Urothelium cell line (cell line): Measurements from ENCODE around the gene DDX31.
"Not testable (repeated sequence)": the region's sequence is repeated elsewhere in the genome, so short reads cannot be mapped to it uniquely, and the experiment has no call there.

Source experiments
- DNase-seq: peaks from one replicate; pipeline ENCODE4 v3.0.0; 2011; ENCODE audit warnings: low spot score, mixed read lengths
- FAIRE-seq: peaks from 2 replicates; lab custom pipeline; 2011; peaks lifted over from hg19 to GRCh38; lab: Jason Lieb, UNC

DDX31 gene

DNA sequence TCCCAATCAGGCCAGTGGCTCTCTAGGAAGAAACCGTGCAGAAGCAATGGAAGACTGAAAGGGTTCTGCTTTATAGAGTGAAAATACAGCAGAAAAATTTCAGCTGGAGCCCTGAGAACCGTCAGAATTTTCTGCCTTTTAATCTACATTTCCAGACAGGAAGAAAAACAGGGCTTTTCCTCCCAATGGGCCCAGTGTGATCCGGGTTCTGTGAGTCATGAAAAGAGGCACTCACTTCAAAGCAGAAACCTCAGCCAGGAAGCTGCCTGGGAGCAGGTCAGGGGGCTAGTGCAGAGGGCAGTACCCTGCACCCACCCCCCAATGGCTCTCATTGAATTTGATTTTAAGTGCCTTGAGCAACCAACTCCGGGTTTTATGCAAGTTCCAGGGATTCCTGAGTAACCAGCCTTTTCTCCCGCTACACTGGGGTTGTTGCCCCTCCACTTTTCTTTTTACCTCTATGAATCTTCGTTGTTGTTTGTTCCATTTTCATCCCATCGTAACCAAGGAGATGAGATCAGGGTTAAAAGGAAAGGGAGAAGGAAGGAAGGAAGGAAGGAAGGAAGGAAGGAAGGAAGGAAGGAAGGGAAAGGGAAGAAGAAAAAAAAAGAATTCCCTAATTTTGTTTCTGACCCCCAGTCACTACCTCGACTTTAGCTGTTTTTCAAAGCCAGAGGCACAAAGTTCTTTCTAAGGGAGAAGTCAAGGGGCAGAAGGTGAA lies 86.0 kb downstream of the DDX31 start:
- FAIRE-seq: no peak

DNA sequence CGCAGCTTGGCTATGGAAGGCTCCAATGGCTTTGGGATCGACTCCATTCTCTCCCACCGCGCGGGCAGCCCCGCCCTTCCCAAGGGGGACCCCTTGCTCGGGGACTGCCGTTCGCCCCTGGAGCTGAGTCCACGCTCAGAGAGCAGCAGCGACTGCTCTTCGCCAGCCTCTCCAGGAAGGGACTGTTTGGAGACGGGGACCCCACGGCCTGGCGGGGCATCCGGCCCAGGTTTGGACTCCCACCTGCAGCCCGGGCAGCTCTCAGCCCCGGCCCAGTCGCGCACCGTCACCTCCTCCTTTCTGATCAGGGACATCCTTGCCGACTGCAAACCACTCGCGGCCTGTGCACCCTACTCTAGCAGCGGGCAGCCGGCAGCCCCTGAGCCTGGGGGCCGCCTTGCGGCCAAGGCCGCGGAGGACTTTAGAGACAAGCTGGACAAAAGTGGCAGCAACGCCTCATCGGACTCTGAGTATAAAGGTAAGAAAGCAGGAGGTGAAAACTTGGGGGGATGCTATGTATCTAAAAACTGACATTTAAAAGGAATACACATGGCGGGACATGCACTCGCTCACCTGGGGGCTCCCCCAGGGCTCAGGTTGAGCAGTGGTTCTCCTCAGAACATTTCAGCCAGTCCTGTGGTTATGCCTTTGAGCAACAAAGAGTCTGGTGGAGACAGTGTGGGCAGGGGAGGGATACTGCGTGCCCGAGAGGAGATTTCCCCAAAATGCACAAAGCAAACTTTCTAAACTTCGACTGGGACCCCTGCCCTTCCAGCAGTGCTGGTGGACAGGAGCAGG lies 86.8 kb downstream of the DDX31 start:
- FAIRE-seq (no peak), DNase-seq (no peak)

More for the DNA sequence above, 86.0 kb downstream of the DDX31 start:
- no peak for DNase-seq

DNA sequence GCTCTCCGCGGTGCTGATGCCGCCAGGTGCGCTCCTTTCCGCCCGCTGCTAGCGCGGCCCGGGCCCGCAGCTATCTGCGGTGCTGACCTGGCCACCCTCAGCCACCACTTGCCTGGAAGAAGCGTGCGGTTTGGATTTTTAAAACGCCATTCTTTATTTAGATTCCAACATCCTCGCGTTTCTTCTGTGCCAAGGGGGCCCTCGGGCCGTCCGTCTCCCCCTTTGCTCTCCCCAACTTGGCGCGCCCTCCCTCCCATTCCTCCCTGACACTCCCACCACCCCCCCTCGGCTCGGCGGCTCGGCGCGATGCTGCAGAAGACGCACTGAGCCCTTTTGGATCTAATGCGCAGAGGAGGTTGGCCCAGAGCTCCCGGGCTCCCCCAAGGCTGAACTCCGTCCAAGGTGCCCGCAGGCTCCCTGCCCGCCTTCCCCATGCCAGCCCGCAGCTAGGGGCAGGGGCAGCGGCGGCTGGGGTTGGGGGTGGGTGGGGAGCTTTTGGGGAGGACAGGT lies 87.5 kb downstream of the DDX31 start, which contains the start of gene BARHL1:
BARHL1 (plus strand) TSS at position 331 of the 510 bp plus-strand sequence. CDS start 192 bp downstream, outside the sequence.
- no peak for DNase-seq
- no peak for FAIRE-seq

DNA sequence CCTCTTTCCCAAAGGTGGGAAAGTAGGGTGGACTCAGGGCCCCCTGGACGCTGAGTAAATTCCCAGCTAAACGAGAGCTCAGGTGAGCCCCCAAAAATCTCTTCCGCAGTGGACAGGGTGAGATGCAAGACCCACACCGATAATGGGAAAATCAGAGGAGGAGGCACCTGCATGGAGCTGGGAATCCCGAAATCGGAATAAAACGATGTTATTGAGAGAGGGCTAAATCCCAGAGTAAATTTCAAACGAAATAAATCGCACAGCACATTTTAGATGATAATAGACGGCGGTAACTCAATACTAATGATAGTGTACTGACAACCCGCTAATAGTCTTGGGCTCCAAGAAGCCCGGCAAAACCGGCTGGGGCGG lies 90.4 kb downstream of the DDX31 start:
- FAIRE-seq (no peak), DNase-seq (no peak)

DNA sequence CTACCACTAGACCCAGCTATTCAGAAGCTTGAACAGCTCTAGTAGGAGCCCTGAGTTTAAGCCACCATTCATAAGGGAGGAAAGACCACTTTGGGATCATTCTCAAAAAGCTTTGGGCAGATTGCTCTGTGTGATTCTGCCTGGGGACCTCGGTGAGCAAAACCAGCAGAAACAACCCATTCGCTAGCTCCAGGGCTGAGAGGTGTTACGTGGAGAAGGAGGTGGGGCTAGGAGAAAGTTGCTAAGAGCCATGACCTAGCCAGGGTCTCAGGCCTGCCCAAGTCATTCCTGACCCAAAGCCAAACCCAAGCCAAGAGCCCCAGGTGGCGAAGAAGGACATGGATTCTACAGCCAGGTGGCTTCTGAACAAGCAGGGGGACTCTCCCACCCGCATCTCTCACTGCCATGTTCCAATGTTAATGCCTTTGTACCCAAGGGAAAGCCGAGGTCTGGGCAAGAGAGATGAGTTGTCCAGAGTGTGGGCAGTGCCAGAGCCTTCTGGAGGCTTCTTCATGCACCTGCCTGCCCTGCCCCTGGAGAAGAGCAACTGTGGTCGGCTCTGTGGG lies 91.3 kb downstream of the DDX31 start:
- DNase-seq (no peak), FAIRE-seq (no peak)

DNA sequence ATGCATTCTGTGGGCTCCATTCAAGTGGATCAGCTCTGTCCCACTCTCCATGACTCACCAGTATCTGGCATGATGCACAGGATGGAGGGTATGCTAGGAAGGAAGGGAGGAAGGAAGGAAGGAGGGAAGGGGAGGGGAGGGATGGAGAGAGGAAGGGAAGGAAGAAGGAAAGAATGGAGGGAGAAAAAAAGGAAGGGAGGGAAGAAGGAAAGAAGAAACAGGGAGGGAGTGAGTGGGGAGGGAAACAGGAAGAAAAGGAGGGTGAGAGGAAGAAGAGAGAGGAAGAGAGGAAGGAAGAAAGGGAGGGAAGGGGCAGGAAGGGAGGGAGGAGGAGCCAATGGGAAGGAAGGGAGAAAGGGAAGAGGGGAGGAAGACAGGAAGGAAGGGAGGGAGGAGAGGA lies 92.7 kb downstream of the DDX31 start:
- no peak for FAIRE-seq

DNA sequence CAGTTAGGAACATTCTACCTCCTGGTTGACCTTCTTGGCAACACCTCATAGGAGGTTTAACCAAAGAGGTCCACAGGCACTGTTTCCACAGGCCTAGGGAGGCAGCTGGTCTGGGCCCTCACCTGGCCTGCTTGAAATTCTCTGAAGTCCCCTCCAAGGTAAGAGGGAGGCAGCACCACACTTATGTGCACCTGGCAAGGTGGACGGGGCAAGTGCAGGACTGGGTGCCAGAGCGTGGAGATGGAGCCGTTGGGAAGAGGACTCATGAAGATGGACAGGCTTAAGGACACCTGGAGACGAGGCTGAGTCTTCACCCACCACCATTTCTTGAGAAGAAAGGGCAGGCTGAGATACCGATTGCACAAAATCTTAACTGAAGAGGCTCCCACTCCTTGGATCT lies 94.0 kb downstream of the DDX31 start:
- FAIRE-seq: no peak
- DNase-seq: no peak

More for the DNA sequence above, 92.7 kb downstream of the DDX31 start:
- no peak for DNase-seq

DNA sequence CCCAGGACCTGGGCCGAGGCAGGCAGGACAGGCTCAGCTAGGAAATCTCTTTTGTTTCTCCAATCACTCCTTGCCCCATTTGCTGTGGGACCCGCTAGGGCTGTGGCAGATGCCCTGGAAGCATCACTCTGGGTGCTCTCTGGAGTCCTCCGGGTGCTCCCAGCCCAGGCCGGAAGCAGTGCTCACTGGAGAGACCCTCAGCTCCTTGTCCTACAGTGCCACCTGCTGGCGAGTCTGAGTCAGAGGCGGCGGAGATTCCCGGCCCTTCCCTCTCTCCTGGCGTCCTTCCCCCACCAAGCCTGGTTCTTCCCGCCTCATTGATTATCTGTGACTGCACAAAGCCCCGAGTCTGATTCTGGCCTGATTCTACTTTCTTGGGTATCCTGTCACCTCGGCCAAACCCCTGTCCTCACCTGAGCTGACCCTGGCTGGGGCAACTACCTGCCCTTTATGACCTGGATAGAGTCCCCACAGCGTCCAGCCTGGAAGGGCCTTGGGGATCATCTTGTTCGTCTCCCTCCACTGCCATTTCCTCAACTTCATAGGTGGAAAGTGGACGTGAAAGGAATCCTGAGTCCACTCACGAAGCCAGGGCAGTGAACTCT lies 94.7 kb downstream of the DDX31 start:
- DNase-seq (peak; percentile 84), FAIRE-seq (no peak)

DNA sequence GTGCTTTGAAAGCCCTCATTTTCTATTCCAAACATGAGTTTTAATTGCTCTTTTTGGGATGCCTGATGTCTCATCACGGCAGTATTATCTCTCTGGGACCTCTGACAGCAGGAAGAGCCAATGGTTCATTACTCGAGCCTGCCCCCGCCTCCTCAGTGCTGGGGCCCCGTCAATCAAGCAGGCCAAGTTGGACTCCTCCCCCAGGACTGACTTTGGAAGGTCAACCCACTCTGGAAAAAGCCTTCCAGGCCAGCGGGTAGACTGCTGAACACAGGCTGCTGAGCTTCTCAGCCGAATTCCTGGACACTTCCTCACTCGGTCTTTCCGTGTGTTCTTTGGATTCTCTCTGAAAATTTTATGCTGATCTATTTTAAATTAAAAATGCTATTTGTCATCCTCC lies 96.9 kb downstream of the DDX31 start:
- DNase-seq (no peak), FAIRE-seq (no peak)

DNA sequence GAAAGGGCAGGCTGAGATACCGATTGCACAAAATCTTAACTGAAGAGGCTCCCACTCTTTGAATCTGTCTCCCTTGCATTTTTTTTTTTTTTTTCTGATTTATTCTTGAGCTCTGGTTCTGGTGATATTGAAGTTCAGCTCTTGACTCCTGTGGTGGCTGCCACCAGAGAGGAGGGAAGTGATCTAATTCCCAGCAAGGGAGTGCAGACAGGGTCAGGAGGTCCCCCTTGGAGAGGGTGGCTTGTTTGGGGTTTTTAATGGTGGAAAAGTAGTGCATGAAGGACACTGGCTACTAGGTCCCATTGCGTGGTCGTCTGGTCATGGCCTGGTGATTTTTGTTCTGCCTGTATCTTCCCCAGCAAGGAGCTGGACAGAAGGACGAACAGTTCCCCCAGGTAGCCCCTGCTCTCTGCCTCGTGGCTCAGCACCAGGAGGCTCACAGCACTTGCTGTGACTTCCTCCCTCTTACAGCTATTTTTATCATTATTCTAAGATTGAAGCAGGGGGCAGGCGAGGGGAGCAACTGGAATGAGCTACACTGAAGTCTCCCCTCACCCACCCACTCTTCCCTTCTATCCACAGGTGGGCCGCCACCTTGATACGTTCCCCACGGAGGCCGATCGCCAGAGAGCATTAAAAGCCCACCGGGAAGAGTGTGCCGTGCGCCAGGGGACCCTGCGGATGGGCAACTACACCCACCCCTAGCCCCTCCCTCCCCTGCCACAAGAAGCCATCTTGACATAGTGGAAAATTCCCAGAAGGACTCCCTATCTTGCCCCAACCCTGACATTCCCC lies 97.8 kb downstream of the DDX31 start:
- DNase-seq: no peak
- no peak for FAIRE-seq

DNA sequence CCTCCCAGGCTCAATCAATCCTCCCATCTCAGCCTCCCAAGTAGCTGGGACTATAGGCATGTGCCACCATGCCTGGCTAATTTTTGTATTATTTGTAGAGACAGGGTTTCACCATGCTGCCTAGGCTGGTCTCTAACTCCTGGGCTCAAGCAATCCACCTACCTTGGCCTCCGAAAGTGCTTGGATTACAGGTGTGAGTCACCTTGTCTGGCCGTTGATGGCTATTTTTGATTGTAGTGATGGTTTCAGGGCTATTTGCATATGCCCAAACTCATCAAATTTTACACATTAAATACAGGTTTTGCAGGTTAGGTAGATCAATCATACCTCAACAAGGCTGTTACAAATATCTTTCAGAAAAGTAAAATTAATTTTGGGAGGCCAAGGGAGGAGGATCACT lies 101.0 kb downstream of the DDX31 start:
- not testable (repeated sequence) for DNase-seq, FAIRE-seq

DNA sequence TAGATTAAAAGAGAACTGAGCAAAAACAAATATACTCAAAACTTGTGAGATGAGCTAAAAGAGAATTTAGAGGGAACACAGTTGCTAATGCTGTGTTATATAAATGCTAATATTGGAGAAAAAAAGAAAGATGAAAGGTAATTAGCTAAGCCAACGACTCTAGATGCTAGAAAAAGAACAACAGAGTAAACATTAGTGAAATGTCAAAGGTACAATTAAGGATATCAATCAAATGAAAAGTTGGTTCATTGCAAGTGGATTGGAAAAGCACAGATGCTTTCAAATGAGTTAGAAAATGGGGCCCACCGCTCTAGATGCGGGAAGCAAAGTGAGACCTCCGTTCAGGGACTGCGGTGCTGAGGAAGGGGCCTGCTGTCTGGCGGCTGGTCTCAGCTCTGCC lies 105.3 kb downstream of the DDX31 start:
- FAIRE-seq (no peak), DNase-seq (no peak)

DNA sequence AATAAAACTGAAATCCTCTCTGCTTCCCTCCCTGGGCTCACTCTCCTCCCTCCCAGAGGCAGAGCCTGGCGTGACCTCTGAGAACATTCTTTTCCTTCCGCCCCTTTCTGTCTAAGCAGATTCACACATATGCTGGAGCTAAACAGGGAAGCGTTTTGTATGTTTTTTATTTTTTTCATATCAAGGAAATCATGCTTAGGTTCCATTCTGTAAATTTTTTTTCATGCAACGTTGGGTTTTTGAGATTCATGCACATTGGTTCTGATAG lies 107.5 kb downstream of the DDX31 start:
- DNase-seq: no peak
- FAIRE-seq: no peak

DNA sequence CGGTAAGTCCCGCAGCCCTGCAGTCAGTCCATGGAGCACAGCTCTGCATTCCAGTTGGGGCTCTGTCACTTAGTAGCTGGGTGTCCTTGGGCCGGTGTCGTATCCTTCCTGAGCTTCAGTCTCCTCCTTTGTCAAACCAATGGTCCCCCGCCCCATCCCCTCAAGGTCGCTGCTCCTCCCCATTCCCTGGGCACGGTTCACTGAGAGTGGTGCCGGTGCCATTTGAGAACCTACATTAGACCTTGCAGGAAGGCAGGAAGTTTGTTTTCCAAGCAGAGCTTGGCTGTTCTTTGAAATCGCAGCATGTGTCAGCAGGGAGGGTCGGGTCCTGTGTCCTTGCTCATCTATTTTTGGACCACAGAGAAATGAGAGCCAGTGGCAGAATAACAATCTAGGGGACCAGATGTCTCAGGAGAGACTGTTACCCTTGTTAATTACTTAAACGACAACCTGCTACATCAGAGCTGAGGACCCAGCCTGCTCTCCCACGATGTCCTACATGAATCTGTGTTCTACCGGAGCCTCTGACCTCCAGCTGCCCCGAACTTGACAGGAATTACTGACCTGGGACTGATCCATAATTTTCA lies 109.1 kb downstream of the DDX31 start:
- FAIRE-seq: no peak
- no peak for DNase-seq

DNA sequence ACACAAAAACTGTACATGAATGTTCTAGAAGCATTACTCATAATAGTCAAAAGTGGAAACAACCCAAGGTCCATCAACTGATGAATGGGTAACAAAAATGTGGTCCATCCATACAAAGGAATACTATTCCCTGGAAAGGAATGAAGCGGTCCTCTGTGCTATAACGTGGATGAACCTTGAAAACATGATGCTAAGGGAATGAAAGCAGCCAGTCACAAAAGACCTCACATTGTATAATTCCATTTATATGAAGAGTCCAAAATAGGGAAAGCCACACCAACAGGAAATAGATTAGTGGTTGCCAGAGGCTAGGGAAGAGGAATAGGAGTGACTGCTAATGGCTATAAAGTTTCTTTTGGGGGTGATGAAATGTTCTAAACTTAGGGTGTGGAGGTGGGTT lies 110.1 kb downstream of the DDX31 start:
- DNase-seq (no peak), FAIRE-seq (no peak)

DNA sequence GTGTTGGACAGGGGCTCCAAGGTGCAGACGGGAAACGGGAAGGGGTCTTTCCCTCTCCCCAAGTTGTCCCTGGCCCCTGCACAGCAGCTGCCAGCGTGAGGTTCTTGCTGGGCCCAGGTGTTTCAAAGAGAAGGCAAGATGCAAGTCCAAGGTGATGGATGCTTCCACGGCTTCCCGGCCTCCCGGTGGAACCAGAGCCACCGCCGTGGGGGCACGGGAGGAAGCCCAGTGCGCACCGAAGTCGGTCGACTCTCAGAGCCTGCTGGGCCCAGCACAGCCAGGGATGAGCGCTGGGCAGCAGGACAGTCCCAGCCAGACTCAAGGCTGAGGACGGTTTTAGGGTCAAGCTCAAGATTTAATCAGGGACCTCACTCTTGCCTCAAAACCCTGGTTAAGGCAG lies 112.6 kb downstream of the DDX31 start:
- FAIRE-seq (no peak), DNase-seq (no peak)

DNA sequence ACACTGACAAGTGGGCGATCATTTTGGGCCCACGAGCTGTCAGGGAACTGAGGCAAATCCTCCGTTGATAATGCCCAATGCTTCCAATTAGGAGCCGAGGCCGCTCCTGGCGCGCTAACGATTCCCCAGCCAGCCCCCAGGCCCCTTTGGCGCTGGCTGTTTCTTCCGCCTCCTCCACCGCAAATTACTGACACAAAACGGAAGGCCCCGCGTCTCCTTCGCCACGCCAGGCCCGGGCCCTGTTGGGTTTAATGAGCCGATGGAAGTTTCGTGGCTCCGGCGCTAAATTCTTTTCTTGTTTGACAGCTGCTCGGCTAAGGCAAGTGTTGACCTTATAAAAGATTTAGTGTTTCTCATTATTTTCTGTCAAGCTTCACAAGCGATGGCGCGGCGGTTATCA lies 113.1 kb downstream of the DDX31 start:
- no peak for FAIRE-seq

DNA sequence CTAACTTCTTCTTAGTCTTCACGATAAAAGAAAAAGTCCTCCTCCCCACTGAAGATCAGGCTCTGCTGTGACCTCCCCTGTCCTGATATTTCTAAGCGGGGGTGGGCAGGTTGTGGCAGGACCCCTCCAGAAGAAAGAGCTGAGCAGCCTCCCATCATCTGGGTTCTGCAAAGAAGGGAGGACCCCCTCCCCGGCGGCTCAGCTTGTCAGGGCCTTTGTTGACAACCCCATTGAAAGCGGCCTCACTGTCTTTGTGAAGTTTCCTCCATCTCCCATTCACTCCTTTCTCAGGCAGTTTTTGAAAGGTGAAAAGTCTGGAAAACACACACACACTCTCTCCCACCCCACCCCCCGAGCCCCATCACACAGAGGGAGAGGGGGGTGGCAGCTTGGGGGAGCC lies 113.5 kb downstream of the DDX31 start:
- DNase-seq (no peak), FAIRE-seq (no peak)

More for the DNA sequence above, 113.1 kb downstream of the DDX31 start:
- DNase-seq: no peak

DNA sequence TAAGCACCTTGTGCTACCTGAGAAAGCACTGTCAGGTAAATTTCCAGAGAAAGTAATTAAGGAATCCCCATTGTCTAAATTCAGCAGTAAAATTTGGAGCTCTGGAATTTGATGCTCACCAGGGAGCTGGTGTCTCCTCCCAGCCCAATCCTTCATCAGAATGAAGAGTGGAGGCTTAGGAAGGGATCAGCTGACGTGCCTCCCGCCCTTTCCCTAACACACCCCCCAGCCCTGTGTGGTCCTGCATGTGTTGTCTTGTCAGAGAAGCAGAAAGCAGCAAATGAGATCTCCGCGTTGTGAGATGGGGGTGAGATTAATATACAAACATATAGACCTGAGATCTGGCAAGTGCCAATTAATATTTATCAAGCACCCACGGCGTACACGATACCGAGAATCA lies 114.3 kb downstream of the DDX31 start:
- no peak for FAIRE-seq
- no peak for DNase-seq

DNA sequence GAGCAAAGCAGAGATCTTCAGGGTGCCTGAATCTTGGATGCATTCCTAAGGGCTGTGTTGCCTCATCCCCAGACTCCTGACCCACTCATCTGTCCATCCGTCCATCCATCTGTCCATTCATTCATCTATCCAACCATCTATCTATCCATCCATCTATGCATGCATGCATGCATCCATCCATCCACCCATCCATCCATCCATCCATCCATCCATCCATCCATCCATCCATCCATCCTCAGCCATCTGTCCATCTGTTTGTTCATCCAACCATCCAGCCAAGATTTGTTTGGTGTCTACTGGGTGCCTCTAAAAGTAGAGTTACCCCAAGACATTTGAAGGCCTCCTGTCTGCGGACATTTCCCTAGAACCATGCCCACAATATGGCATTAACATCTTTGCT lies 115.0 kb downstream of the DDX31 start:
- DNase-seq (no peak), FAIRE-seq (no peak)
